Measurements from ENCODE around the gene VAMP1.

GRCh38 chr12:6437586-6437985 lies 32.9 kb downstream of the VAMP1 start:
- TF ChIP-seq POLR2A (IDR thresholded peaks at IDR 0.05; ENCODE audit: extremely low read depth, insufficient read length) (no peak), MYC (IDR thresholded peaks at IDR 0.05; ENCODE audit: low read depth, low read length) (no peak)
- TF ChIP-seq, protein P1, sequence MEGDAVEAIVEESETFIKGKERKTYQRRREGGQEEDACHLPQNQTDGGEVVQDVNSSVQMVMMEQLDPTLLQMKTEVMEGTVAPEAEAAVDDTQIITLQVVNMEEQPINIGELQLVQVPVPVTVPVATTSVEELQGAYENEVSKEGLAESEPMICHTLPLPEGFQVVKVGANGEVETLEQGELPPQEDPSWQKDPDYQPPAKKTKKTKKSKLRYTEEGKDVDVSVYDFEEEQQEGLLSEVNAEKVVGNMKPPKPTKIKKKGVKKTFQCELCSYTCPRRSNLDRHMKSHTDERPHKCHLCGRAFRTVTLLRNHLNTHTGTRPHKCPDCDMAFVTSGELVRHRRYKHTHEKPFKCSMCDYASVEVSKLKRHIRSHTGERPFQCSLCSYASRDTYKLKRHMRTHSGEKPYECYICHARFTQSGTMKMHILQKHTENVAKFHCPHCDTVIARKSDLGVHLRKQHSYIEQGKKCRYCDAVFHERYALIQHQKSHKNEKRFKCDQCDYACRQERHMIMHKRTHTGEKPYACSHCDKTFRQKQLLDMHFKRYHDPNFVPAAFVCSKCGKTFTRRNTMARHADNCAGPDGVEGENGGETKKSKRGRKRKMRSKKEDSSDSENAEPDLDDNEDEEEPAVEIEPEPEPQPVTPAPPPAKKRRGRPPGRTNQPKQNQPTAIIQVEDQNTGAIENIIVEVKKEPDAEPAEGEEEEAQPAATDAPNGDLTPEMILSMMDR (IDR thresholded peaks at IDR 0.05; ENCODE audit: low read depth, low read length), result no peak
